GM19463 (cell line): ENCODE measurements around the gene SLC22A23.

Experiments used
- ATAC-seq: cut with Tn5 transposase; IDR thresholded peaks from one replicate; pipeline ENCODE4 v1.9.1; 2021; ENCODE audit warnings: mild to moderate bottlenecking, moderate library complexity; ENCODE audit not compliant: unreplicated experiment

Gene SLC22A23

GRCh38 chr6:3422435-3423070 is 34.3 kb downstream of the SLC22A23 start:
- ATAC-seq = no peak

GRCh38 chr6:3421791-3422434 is 34.9 kb downstream of the SLC22A23 start:
- ATAC-seq = no peak

GRCh38 chr6:3421143-3421542 is 35.7 kb downstream of the SLC22A23 start:
- ATAC-seq = no peak

- ATAC-seq = no peak
Measured at GRCh38 chr6:3419624-3420272, 37.1 kb downstream of the SLC22A23 start.

- no peak for ATAC-seq
Measured at GRCh38 chr6:3418496-3419060, 38.3 kb downstream of the SLC22A23 start.

- ATAC-seq = no peak
Measured at GRCh38 chr6:3417473-3417872, 39.4 kb downstream of the SLC22A23 start.

- ATAC-seq = no peak
Measured at GRCh38 chr6:3415490-3415889, 41.4 kb downstream of the SLC22A23 start.

GRCh38 chr6:3415082-3415453 is 41.8 kb downstream of the SLC22A23 start:
- ATAC-seq = no peak

- no peak for ATAC-seq
Measured at GRCh38 chr6:3414327-3415081, 42.3 kb downstream of the SLC22A23 start.

- ATAC-seq = no peak
Measured at GRCh38 chr6:3413592-3413991, 43.3 kb downstream of the SLC22A23 start.

- no peak for ATAC-seq
Measured at GRCh38 chr6:3412779-3413500, 43.9 kb downstream of the SLC22A23 start.

- ATAC-seq = no peak
Measured at GRCh38 chr6:3411967-3412778, 44.7 kb downstream of the SLC22A23 start.

GRCh38 chr6:3410385-3411360 is 46.2 kb downstream of the SLC22A23 start:
- ATAC-seq = no peak

GRCh38 chr6:3409699-3410384 is 47.0 kb downstream of the SLC22A23 start:
- ATAC-seq = no peak

GRCh38 chr6:3408665-3409064 is 48.2 kb downstream of the SLC22A23 start:
- ATAC-seq = no peak

- ATAC-seq = no peak
Measured at GRCh38 chr6:3407840-3408239, 49.0 kb downstream of the SLC22A23 start.

- no peak for ATAC-seq
Measured at GRCh38 chr6:3406891-3407809, 49.7 kb downstream of the SLC22A23 start.
